Psoas muscle (tissue), 8 donors: ENCODE data around the gene ABCG2. TPM values are rescaled to one million over a fixed set of nuclear protein-coding genes. Genes with fewer than 3 reads are reported as not detected.
"Not testable (repeated sequence)": the region's sequence is repeated elsewhere in the genome, so short reads cannot be mapped to it uniquely, and the experiment has no call there.

Experiments
- ATAC-seq, 4 donors: fragments of 200-7000 bp; cut with Tn5 transposase; one replicate each; pipeline ENCODE4 v1.9.1; 2020; ENCODE audit warnings: moderate library complexity in 3 of 4, mild to moderate bottlenecking in 2 of 4
- DNase-seq, 2 donors: peaks; one replicate each; pipeline ENCODE4 v3.0.0-alpha.2; 2020
- H3K27ac ChIP-seq: fragments of 200-600 bp; one replicate; pipeline ENCODE4 v1.8.0; 2022
- H3K27me3 ChIP-seq, 3 donors: fragments of 200-600 bp in 1 of 3; one replicate each; pipeline versions ENCODE4 v1.6.1 to v1.8.0; 2013 to 2022; ENCODE audit warnings: low read length in 2 of 3, mild to moderate bottlenecking in 2 of 3, moderate library complexity in 1 of 3; ENCODE audit not compliant: insufficient read depth in 3 of 3
- H3K36me3 ChIP-seq, 2 donors: fragments of 200-600 bp in 1 of 2; one replicate each; pipeline versions ENCODE4 v1.6.1 to v1.8.0; 2013 to 2022; ENCODE audit warnings: low read depth in 1 of 2, mild to moderate bottlenecking in 1 of 2, moderate library complexity in 1 of 2; ENCODE audit not compliant: insufficient read depth in 1 of 2
- H3K4me1 ChIP-seq: fragments of 200-600 bp; one replicate; pipeline ENCODE4 v1.8.0; 2022
- H3K4me3 ChIP-seq: fragments of 200-600 bp; one replicate; pipeline ENCODE4 v1.8.0; 2022; ENCODE audit warnings: mild to moderate bottlenecking
- H3K9me3 ChIP-seq: fragments of 200-600 bp; one replicate; pipeline ENCODE4 v1.8.0; 2022
- WGBS, 3 donors: extraction: QIAGEN DNeasy Blood & Tissue Kit; methylation state at CpG; one replicate each; pipeline versions ENCODE4 v1.1.6 to v1.1.7; 2013; 5-methylcytosine and 5-hydroxymethylcytosine counted together
- intact Hi-C, 2 donors: fragments of 100-400 bp; cut with DNase I; formaldehyde crosslinking; loops; one replicate each; pipeline versions ENCODE4 v1.11.0 to v1.14.2; 2022
- polyA plus RNA-seq, 3 donors: library from polyadenylated mRNA; stranded (reverse); fragments of 200-250 nt; gene quantifications; one replicate each; pipeline ENCODE4 v1.2.3, GENCODE V29; 2013
- total RNA-seq, 4 donors: library from RNA; stranded (reverse); fragmentation: NEBNext Ultra II Directional in 2 of 4; extraction: Animal tissue kit (Norgen Biotek cat#: 25700) in 2 of 4; gene quantifications; one replicate each; pipeline versions ENCODE4 v1.2.1 to v1.2.4, GENCODE V29; 2021 to 2023
- TF ChIP-seq, protein P1 (sequence below): fragments of 200-600 bp; IDR thresholded peaks from one replicate; pipeline ENCODE4 v1.8.0; 2022; ENCODE audit warnings: antibody characterized with exemption
- donor health status: healthy with polysubstance abuse.
- donor health status: DM: no; HTN: no; CAD: no; lungs with moderate emphysema.
- donor health status: Bipolar disorder and iron deficiency.
- donor health status: healthy.
- donor health status: DM: yes; HTN: yes; CAD: no.
- donor health status: DM: no; HTN: no; CAD: no.
- donor health status: DM: no; HTN: no; CAD: no.
- donor health status: DM: yes; HTN: yes; CAD: no.

ABCG2 gene
- total and polyA plus RNA-seq, 7 donors, result 0.09 to 1.8 (median 0.19) TPM

GRCh38 chr4:88134536-88135355 is 23.7 kb downstream of the ABCG2 start:
- DNase-seq (no peak), ATAC-seq (no peak)
- Histone ChIP-seq H3K27ac (no peak overlapping the region), H3K36me3 (no peaks in the 10 kb centered on the region), H3K9me3 (no peaks in the 10 kb centered on the region), H3K4me3 (no peak overlapping the region), H3K27me3 (no peaks in the 10 kb centered on the region), H3K4me1 (no peaks in the 10 kb centered on the region)
- TF ChIP-seq, protein P1, sequence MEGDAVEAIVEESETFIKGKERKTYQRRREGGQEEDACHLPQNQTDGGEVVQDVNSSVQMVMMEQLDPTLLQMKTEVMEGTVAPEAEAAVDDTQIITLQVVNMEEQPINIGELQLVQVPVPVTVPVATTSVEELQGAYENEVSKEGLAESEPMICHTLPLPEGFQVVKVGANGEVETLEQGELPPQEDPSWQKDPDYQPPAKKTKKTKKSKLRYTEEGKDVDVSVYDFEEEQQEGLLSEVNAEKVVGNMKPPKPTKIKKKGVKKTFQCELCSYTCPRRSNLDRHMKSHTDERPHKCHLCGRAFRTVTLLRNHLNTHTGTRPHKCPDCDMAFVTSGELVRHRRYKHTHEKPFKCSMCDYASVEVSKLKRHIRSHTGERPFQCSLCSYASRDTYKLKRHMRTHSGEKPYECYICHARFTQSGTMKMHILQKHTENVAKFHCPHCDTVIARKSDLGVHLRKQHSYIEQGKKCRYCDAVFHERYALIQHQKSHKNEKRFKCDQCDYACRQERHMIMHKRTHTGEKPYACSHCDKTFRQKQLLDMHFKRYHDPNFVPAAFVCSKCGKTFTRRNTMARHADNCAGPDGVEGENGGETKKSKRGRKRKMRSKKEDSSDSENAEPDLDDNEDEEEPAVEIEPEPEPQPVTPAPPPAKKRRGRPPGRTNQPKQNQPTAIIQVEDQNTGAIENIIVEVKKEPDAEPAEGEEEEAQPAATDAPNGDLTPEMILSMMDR, result no peak
- WGBS, 3 donors, result 80 to 86% (median 83%) methylated on average over 3 of the region's 3 CpGs
- intact Hi-C loops, result no loop called here

DNA sequence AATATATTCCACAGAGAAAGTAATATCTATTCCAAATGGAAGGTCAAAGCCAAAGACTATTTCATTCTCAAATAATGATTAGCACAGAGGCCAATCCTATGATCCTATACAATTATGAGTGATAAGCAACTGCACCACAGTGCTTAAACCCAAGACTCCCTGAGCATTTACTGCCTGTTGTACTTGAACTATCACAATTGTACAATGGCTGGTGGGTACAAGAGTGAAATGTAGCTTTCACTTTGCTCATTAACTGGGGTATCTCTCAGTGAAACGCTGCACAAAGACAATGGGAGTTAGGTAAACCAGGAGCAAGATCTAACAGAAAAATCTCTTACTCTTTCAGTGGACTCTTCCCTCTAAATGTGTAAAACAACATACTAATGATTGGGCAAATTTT is 24.3 kb downstream of the ABCG2 start:
- no peak for ATAC-seq
- Histone ChIP-seq H3K27me3 (no peaks in the 10 kb centered on the region), H3K36me3 (no peaks in the 10 kb centered on the region), H3K4me3 (no peak overlapping the region), H3K27ac (no peak overlapping the region), H3K9me3 (no peaks in the 10 kb centered on the region), H3K4me1 (no peaks in the 10 kb centered on the region)
- intact Hi-C loops, result no loop called here
- 81 to 86% (median 81%) methylated on average over 1 of the region's 1 CpG for WGBS, 3 donors
- TF ChIP-seq, protein P1, result no peak
- DNase-seq, result no peak

- no peaks in the 10 kb centered on the region for H3K9me3 ChIP-seq
- H3K27ac ChIP-seq, result no peak overlapping the region
- ATAC-seq, result no peak
- intact Hi-C loops, result no loop called here
- DNase-seq, result no peak
- TF ChIP-seq, protein P1, result no peak
- no peaks in the 10 kb centered on the region for H3K27me3 ChIP-seq
- WGBS, 3 donors, result 88 to 89% (median 88%) methylated on average over 9 of the region's 9 CpGs
- no peaks in the 10 kb centered on the region for H3K4me1 ChIP-seq
- H3K4me3 ChIP-seq, result no peak overlapping the region
- no peaks in the 10 kb centered on the region for H3K36me3 ChIP-seq
Observed at GRCh38 chr4:88130544-88131305, 27.7 kb downstream of the ABCG2 start.

GRCh38 chr4:88130003-88130402 is 28.4 kb downstream of the ABCG2 start:
- TF ChIP-seq, protein P1, result no peak

DNA sequence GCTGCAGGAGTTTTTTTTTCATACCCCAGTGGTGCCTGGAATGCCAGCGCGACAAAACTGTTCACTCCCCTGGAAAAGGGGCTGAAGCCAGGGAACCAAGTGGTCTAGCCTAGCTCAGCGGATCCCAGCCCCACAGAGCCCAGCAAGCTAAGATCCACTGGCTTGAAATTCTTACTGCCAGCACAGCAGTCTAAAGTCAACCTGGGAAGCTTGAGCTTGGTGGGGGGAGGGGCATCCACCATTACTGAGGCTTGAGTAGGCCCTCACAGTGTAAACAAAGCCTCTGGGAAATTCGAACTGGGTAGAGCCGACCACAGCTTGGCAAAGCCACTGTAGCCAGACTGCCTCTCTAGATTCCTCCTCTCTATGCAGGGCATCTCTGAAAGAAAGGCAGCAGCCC is 36.2 kb downstream of the ABCG2 start:
- ATAC-seq, H3K27me3 ChIP-seq, H3K4me1 ChIP-seq, H3K4me3 ChIP-seq, H3K9me3 ChIP-seq, intact Hi-C loops, DNase-seq, H3K36me3 ChIP-seq, H3K27ac ChIP-seq: not testable (repeated sequence)
- WGBS, 3 donors, result 64 to 69% (median 67%) methylated on average over 5 of the region's 5 CpGs

More at GRCh38 chr4:88130003-88130402, 28.4 kb downstream of the ABCG2 start:
- Histone ChIP-seq H3K27ac (no peak overlapping the region), H3K27me3 (no peaks in the 10 kb centered on the region), H3K4me3 (no peak overlapping the region), H3K9me3 (no peaks in the 10 kb centered on the region), H3K36me3 (no peaks in the 10 kb centered on the region), H3K4me1 (no peaks in the 10 kb centered on the region)
- 91 to 98% (median 93%) methylated on average over 5 of the region's 5 CpGs for WGBS, 3 donors
- ATAC-seq (no peak), DNase-seq (no peak)
- intact Hi-C loops, result no loop called here
